GM10266 (cell line): ENCODE results near the gene GPR132.

ENCODE experiments used
- DNase-seq: peaks from one replicate; pipeline ENCODE4 v3.0.0; 2012; ENCODE audit errors: extremely low spot score
- TF ChIP-seq, protein P1 (sequence below): IDR thresholded peaks from 2 replicates; pipeline ENCODE4 v1.5.1; 2012; ENCODE audit warnings: mild to moderate bottlenecking, low read depth; ENCODE audit not compliant: control insufficient read depth, insufficient read depth; ENCODE audit errors: missing control alignments

GPR132 gene

DNA sequence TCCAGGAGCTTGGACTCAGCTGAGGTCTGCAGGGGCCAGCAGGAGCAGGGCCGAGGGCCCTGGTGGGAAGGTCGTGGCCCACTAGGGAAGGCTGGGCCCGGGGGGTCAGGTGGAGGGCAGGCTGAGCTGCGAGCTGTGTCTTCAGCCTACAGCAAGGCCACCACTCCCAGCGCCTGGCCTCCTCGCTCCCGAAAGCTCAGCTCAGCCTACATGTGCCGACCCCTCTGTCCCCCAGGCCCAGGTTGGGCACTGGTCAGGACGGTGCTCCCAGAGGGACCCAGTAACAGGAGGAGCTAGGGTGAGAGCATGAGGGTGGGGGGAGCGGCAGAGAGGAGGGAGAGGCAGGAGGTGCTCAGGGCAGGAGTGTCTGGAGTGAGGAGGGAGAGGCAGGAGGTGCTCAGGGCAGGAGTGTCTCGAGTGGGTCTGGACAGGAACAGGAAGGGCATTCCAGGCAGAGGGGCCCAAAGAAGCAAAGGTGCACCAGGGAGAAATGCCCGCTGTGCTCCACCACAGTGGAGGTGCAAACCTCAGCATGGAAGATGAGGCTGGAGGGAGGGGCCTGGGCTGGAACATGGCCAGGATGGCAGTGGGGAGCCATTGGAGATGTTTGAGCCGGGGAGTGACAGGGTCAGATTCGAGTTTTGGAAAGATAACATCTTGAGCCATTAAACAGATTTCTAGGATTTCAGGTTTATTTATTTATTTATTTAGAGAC is 29.1 kb upstream of the GPR132 start:
- DNase-seq: no peak
- TF ChIP-seq, protein P1, sequence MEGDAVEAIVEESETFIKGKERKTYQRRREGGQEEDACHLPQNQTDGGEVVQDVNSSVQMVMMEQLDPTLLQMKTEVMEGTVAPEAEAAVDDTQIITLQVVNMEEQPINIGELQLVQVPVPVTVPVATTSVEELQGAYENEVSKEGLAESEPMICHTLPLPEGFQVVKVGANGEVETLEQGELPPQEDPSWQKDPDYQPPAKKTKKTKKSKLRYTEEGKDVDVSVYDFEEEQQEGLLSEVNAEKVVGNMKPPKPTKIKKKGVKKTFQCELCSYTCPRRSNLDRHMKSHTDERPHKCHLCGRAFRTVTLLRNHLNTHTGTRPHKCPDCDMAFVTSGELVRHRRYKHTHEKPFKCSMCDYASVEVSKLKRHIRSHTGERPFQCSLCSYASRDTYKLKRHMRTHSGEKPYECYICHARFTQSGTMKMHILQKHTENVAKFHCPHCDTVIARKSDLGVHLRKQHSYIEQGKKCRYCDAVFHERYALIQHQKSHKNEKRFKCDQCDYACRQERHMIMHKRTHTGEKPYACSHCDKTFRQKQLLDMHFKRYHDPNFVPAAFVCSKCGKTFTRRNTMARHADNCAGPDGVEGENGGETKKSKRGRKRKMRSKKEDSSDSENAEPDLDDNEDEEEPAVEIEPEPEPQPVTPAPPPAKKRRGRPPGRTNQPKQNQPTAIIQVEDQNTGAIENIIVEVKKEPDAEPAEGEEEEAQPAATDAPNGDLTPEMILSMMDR: no peak

DNA sequence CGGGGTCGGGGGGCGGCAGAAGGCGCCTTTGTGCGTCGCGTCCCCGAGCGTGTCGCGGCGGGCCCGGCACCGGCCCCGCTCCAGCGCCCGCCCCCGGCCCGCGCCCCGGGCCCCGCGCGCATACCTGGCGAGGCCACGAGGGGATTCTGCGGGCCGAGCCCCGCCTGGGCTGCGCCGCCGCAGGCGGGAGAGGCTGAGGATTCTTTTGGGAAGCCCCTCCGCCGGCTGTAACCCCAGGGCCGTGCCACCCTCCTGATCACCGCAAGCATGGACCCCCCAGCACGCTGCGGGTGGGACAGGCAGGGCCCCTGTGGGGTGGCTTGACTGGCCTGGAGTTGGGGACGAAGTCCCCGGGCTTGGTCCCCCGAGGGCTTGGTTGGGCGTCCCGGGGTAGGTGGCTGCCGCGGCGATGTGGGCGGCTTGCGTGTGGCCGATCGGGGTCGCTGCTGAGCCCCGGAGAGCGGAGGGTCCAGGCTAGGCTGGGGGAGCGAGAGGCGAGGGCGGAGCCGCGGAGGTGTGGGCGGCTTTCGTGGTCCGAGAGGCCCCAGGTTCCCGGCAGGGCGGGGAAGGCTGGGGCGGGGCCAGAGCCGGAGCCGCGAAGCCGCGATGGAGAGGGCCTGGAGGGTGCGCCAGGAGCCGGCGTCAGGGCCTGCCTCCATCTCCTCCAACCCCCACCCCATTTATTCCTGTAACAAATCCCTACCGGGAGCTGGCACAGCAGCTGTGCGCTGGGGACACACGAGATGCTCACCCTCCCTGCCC is 28.4 kb upstream of the GPR132 start:
- TF ChIP-seq, protein P1: peak; percentile 70
- peak; percentile 89 for DNase-seq

DNA sequence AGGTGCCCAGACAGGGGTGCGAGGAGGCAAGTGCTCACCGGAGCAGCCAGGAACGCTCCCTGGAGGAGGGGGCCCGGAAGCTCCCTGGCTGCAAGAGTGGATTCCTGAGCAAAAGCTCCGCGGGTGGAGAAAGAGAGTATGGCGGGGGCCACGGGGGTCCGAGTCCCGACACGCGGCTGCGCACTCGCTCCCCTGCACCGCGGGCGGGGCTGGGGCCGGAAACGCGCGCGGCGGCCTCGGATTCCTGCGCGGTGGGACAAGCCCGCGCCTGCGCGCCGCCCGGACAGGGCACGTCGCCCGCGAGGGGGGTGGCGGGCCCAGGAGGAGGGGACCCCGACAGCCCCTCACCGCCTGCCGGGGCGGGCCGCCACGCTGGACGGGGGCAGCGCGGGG is 27.8 kb upstream of the GPR132 start:
- peak; percentile 86 for DNase-seq
- TF ChIP-seq, protein P1: no peak

DNA sequence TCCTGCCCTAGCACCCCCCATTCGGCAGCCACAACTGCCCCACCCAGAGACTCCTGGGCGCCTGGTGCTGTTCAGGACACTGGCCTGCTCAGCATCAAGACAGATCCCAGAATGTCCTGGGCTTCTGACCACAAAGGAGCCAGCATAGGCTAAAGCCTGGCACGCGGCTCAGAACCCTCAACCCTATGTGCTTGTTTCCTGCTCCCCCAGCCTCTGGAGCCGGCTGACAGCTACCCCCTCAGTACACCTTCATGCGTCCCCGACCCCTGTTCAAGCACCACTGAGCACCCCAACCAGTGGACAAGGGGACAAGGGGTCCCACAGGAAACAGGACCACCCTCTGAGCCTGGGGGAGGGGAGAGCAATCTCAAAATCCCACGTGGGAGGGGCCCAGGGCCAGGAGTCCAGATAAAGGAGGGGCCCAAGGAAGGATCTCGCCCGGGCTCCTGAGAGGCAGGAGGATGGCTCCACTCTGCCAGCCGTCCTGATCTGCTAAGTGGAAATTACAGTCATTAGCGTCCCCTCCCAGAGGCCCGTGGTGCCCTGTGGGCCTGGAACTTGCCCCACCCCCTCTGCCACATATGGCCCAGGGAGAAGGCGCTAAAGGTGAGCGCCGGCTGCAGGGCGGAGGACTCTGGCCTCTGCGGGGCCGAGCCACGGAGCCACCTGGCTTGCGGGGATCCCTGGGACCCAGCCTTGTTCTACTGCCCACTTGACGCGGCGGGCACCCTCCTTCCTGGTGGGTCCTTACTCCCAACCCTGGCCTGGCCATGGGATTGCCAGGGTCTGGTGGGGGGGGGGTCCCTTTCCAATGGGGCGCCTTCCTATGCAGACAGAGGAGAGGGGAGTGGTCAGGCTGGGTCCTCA is 27.2 kb upstream of the GPR132 start:
- no peak for DNase-seq
- TF ChIP-seq, protein P1: no peak

DNA sequence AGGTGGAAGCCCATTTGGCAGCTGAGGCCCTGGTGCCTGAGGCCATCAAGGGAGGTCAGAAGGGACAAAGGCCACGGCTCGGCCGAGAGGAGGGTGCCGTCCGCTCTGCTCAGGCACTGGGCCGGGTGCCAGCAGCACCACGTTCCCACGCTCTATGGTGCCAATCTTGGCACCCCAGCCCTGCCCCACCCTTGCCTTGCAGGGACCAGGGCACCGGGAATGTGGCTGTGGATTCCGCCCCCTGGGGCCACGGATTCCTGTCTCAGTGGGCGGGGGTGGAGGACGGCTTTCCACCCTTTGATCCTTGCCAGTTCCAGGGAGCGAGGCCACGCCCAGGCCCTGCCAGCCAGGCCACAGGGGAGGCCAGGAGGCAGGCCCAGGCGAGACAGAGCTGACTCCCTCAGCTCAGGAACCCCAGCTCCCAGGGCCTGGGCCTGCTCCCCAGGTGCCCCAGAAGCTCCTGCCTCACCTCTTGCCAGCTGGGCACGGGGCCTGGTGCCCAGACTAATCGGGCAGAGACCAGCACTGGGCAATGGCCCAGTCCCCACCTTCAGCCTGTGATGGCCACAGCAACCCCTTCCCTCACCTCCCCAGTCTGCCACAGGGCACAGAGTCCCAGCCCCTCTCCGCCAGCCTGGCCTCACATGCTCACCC is 26.4 kb upstream of the GPR132 start:
- no peak for DNase-seq
- TF ChIP-seq, protein P1: no peak

DNA sequence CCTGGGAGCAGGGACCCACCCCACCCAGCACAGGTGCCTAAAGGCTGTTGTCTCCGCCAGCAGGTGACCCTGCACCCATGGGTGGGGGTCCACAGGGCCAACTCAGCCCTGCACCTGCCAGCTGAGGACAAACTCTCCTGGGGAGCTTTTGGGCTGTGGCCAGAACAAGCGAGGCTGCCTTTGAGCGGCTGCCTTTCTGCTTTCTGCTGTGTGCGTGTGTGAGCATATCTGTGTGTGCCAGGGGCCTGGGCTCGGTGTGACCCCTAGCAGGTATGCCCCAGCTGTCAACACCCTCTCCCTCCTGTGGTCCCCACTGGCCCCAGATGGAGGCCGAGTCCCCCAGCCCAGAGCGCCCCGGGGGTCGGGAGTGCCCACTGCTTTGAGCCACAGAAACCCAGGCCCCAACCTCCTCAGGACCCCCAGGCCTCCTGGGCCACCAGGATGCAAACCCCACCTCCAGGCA is 25.9 kb upstream of the GPR132 start:
- no peak for DNase-seq
- TF ChIP-seq, protein P1: no peak
